Neural cell (in vitro differentiated cells): ENCODE measurements around the gene IL20RB. TPM values are rescaled to one million over a fixed set of nuclear protein-coding genes. Genes with fewer than 3 reads are reported as not detected.

Source experiments
- H2AFZ ChIP-seq: fragments of 200-600, 300-800 bp; sonication (generic), shearing (Covaris generic); 2 replicates; pipeline ENCODE4 v1.6.0; 2014; ENCODE audit warnings: low read depth, mild to moderate bottlenecking, antibody characterized with exemption, low read length, moderate library complexity
- H3F3A ChIP-seq: fragments of 200-600 bp; shearing (Covaris generic); 2 replicates; pipeline ENCODE4 v1.6.1; 2016; ENCODE audit warnings: mild to moderate bottlenecking, moderate library complexity, mixed read lengths, antibody characterized with exemption, low read length; ENCODE audit not compliant: insufficient read depth, poor library complexity, severe bottlenecking
- H3K27ac ChIP-seq: fragments of 200-600, 300-800 bp; sonication (generic), shearing (Covaris generic); 2 replicates; pipeline ENCODE4 v1.5.1; 2014; ENCODE audit warnings: mild to moderate bottlenecking, low read length, moderate library complexity
- H3K27me3 ChIP-seq: fragments of 300-800, 200-600 bp; sonication (generic), shearing (Covaris generic); 2 replicates; pipeline ENCODE4 v1.6.0; 2014; ENCODE audit warnings: mild to moderate bottlenecking, low read depth, low read length, moderate library complexity; ENCODE audit not compliant: insufficient read depth
- H3K36me3 ChIP-seq: fragments of 300-800, 200-600 bp; sonication (generic), shearing (Covaris generic); 2 replicates; pipeline ENCODE4 v1.5.1; 2014; ENCODE audit warnings: mild to moderate bottlenecking, antibody characterized with exemption, low read length, moderate library complexity; ENCODE audit not compliant: insufficient read depth
- H3K4me2 ChIP-seq: fragments of 300-800, 200-600 bp; sonication (generic), shearing (Covaris generic); 2 replicates; pipeline ENCODE4 v1.6.0; 2014; ENCODE audit warnings: mild to moderate bottlenecking, low read length
- H3K4me3 ChIP-seq: fragments of 300-800, 200-600 bp; sonication (generic), shearing (Covaris generic); 2 replicates; pipeline ENCODE4 v1.5.1; 2014; ENCODE audit warnings: mild to moderate bottlenecking, low read length, moderate library complexity
- H3K79me2 ChIP-seq: fragments of 200-600 bp; shearing (Covaris generic); replicated peaks from 2 replicates; pipeline ENCODE4 v1.6.0; 2014; ENCODE audit warnings: mild to moderate bottlenecking, low read length, moderate library complexity; ENCODE audit not compliant: insufficient read depth
- H3K9ac ChIP-seq: fragments of 300-800, 200-600 bp; sonication (generic), shearing (Covaris generic); 2 replicates; pipeline ENCODE4 v1.6.1; 2016; ENCODE audit warnings: mild to moderate bottlenecking, low read length, mixed read lengths
- H3K9me2 ChIP-seq: fragments of 200-600 bp; shearing (Covaris generic); 2 replicates; pipeline ENCODE4 v1.6.1; 2016; ENCODE audit warnings: mild to moderate bottlenecking, low read length, mixed read lengths; ENCODE audit not compliant: insufficient read depth
- H3K9me3 ChIP-seq: fragments of 200-600, 300-800 bp; sonication (generic), shearing (Covaris generic); 2 replicates; pipeline ENCODE4 v1.6.1; 2016; ENCODE audit warnings: mild to moderate bottlenecking, mixed run types, low read length, moderate library complexity, mixed read lengths
- H4K20me1 ChIP-seq: fragments of 200-600 bp; shearing (Covaris generic); 2 replicates; pipeline ENCODE4 v1.6.1; 2016; ENCODE audit warnings: mild to moderate bottlenecking, mixed run types; ENCODE audit not compliant: insufficient read depth
- CTCF ChIP-seq: fragments of 450-650 bp; IDR thresholded peaks from 2 replicates; pipeline ENCODE4 v1.5.1; 2014; ENCODE audit warnings: antibody characterized with exemption, mild to moderate bottlenecking, moderate library complexity; ENCODE audit not compliant: poor library complexity, severe bottlenecking
- EP300 ChIP-seq: fragments of 450-650 bp; conservative IDR thresholded peaks from 2 replicates; pipeline ENCODE4 v1.6.1; 2014; ENCODE audit warnings: antibody characterized with exemption, mild to moderate bottlenecking, moderate library complexity; ENCODE audit not compliant: poor library complexity, severe bottlenecking
- EZH2 ChIP-seq: fragments of 200-600, 300-800 bp; shearing (Covaris generic), sonication (generic); IDR thresholded peaks from 2 replicates; pipeline ENCODE4 v1.6.1; 2014; ENCODE audit warnings: antibody characterized with exemption, low read length, borderline replicate concordance, mild to moderate bottlenecking; ENCODE audit not compliant: insufficient read depth, poor library complexity, severe bottlenecking
- MXI1 ChIP-seq: fragments of 450-650 bp; conservative IDR thresholded peaks from 2 replicates; pipeline ENCODE4 v1.6.1; 2014; ENCODE audit warnings: antibody characterized with exemption, mild to moderate bottlenecking; ENCODE audit not compliant: poor library complexity, severe bottlenecking
- POLR2AphosphoS5 ChIP-seq: IDR thresholded peaks from 2 replicates; pipeline ENCODE4 v1.6.1; 2012
- RAD21 ChIP-seq: fragments of 450-650 bp; conservative IDR thresholded peaks from 2 replicates; pipeline ENCODE4 v1.6.1; 2014; ENCODE audit warnings: antibody characterized with exemption, mild to moderate bottlenecking, moderate library complexity
- SMC3 ChIP-seq: fragments of 450-650 bp; conservative IDR thresholded peaks from 2 replicates; pipeline ENCODE4 v1.6.1; 2014; ENCODE audit warnings: antibody characterized with exemption, mild to moderate bottlenecking, moderate library complexity; ENCODE audit not compliant: poor library complexity
- TAF1 ChIP-seq: IDR thresholded peaks from 2 replicates; pipeline ENCODE4 v1.6.1; 2012; ENCODE audit warnings: low read depth
- polyA plus RNA-seq: library from polyadenylated mRNA; depleted of rRNA; stranded (reverse); fragments of >200 nt; gene quantifications from 2 replicates; pipeline ENCODE4 v1.2.3, GENCODE V29; 2014
- TF ChIP-seq, protein P1 (sequence below): IDR thresholded peaks from 2 replicates; pipeline ENCODE4 v1.6.1; 2012; ENCODE audit warnings: borderline replicate concordance

IL20RB gene
- polyA plus RNA-seq, 1 donor from 2014 or later = 3.0 TPM

- Histone ChIP-seq H3K9ac (no peak overlapping the region), H2AFZ (no peak overlapping the region), H3K9me3 (no peaks in the 10 kb centered on the region), H3K79me2 (no peaks in the 10 kb centered on the region), H3K27me3 (no peaks in the 10 kb centered on the region), H3K4me2 (no peak overlapping the region), H4K20me1 (no peaks in the 10 kb centered on the region), H3K9me2 (no peaks in the 10 kb centered on the region), H3F3A (no peaks in the 10 kb centered on the region), H3K4me3 (no peak overlapping the region), H3K36me3 (no peaks in the 10 kb centered on the region), H3K27ac (no peak overlapping the region)
- TF ChIP-seq CTCF (no peak), EZH2 (no peak), TAF1 (no peak)
Observed at GRCh38 chr3:137020315-137020714, 62.5 kb downstream of the IL20RB start.

DNA sequence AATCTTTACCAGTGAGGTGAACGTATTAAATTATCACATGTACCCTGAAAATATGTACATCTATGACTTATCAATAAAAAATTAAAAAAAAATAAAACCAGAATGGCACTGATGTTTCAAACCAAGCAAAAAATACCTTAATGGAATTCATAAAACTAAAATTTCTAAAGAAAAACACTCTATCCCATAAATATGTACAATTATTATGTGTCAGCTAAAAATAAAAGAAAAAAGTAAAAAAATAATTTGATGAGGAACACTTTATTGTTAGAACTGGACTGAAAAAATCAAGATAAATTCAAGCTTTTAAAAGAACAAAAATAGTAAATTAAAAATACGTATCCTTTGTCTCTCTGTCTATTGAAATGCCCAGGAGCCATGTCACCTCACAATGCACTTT, 63.1 kb downstream of the IL20RB start:
- H3K36me3 ChIP-seq = no peaks in the 10 kb centered on the region
- no peak overlapping the region for H3K4me3 ChIP-seq
- H3F3A ChIP-seq = no peaks in the 10 kb centered on the region
- no peak overlapping the region for H3K9ac ChIP-seq
- no peak overlapping the region for H2AFZ ChIP-seq
- TF ChIP-seq, protein P1, sequence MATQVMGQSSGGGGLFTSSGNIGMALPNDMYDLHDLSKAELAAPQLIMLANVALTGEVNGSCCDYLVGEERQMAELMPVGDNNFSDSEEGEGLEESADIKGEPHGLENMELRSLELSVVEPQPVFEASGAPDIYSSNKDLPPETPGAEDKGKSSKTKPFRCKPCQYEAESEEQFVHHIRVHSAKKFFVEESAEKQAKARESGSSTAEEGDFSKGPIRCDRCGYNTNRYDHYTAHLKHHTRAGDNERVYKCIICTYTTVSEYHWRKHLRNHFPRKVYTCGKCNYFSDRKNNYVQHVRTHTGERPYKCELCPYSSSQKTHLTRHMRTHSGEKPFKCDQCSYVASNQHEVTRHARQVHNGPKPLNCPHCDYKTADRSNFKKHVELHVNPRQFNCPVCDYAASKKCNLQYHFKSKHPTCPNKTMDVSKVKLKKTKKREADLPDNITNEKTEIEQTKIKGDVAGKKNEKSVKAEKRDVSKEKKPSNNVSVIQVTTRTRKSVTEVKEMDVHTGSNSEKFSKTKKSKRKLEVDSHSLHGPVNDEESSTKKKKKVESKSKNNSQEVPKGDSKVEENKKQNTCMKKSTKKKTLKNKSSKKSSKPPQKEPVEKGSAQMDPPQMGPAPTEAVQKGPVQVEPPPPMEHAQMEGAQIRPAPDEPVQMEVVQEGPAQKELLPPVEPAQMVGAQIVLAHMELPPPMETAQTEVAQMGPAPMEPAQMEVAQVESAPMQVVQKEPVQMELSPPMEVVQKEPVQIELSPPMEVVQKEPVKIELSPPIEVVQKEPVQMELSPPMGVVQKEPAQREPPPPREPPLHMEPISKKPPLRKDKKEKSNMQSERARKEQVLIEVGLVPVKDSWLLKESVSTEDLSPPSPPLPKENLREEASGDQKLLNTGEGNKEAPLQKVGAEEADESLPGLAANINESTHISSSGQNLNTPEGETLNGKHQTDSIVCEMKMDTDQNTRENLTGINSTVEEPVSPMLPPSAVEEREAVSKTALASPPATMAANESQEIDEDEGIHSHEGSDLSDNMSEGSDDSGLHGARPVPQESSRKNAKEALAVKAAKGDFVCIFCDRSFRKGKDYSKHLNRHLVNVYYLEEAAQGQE = no peak
- no peak for TF ChIP-seq RAD21
- TF ChIP-seq EP300 = no peak
- no peak for TF ChIP-seq MXI1
- TF ChIP-seq POLR2AphosphoS5 = no peak
- no peak for TF ChIP-seq SMC3
- TF ChIP-seq TAF1 = no peak
- no peak for TF ChIP-seq EZH2
- no peak for TF ChIP-seq CTCF
- H3K79me2 ChIP-seq = no peaks in the 10 kb centered on the region
- H3K4me2 ChIP-seq = no peak overlapping the region
- H3K9me2 ChIP-seq = no peaks in the 10 kb centered on the region
- no peaks in the 10 kb centered on the region for H3K9me3 ChIP-seq
- no peaks in the 10 kb centered on the region for H3K27me3 ChIP-seq
- no peak overlapping the region for H3K27ac ChIP-seq
- H4K20me1 ChIP-seq = no peaks in the 10 kb centered on the region
